ENCODE measurements around the gene NUDT5. TPM values are rescaled to one million over a fixed set of nuclear protein-coding genes. Genes with fewer than 3 reads are reported as not detected.

Gene NUDT5
- polyA plus RNA-seq, 3 donors: 28.3 to 51.1 (median 43.7) TPM

DNA sequence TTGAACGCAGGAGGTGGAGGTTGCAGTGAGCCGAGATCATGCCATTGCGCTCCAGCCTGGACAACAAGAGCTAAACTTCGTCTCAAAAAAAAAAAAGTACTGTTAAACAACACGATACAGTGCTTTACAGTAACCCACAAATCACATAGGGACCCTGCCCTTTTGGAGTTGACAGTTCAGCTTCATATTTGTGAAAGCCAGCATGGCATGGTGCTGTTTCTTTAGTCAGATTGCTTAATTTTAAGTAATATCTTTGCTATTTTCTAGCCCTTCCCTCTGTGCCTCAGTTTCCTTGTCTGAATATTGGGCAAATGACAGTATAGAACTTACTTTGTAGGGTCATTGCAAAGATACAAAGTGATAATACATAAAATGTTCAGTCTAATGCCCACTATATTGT is 5.2 kb upstream of the NUDT5 start:
- intact Hi-C loops (cut with micrococcal nuclease): no loop called here
- no peak overlapping the region for H3K4me3 Mint-ChIP-seq
- no peaks in the 10 kb centered on the region for H3K9me3 ChIP-seq (replicated peaks in 1 of 2; ENCODE audit: control insufficient read depth in 1 of 2, insufficient read depth in 1 of 2, low read length in 2 of 2)
- no peak overlapping the region for H3K27ac Mint-ChIP-seq
- H3K27me3 Mint-ChIP-seq (ENCODE audit: low read depth in 3 of 3): no peaks in the 10 kb centered on the region
- no peaks in the 10 kb centered on the region for H3K27me3 ChIP-seq (ENCODE audit: control insufficient read depth in 2 of 2, insufficient read depth in 2 of 2, low read length in 2 of 2)
- peaks cover 78% of the 10 kb centered on the region for H4K20me1 ChIP-seq (ENCODE audit: insufficient read depth, low read length)
- no peak overlapping the region for H3K9ac ChIP-seq (ENCODE audit: insufficient read depth, low read length, poor library complexity, severe bottlenecking)
- TF ChIP-seq, protein P1, sequence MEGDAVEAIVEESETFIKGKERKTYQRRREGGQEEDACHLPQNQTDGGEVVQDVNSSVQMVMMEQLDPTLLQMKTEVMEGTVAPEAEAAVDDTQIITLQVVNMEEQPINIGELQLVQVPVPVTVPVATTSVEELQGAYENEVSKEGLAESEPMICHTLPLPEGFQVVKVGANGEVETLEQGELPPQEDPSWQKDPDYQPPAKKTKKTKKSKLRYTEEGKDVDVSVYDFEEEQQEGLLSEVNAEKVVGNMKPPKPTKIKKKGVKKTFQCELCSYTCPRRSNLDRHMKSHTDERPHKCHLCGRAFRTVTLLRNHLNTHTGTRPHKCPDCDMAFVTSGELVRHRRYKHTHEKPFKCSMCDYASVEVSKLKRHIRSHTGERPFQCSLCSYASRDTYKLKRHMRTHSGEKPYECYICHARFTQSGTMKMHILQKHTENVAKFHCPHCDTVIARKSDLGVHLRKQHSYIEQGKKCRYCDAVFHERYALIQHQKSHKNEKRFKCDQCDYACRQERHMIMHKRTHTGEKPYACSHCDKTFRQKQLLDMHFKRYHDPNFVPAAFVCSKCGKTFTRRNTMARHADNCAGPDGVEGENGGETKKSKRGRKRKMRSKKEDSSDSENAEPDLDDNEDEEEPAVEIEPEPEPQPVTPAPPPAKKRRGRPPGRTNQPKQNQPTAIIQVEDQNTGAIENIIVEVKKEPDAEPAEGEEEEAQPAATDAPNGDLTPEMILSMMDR (IDR thresholded peaks at IDR 0.05): no peak
- no peaks in the 10 kb centered on the region for H3K9me3 Mint-ChIP-seq
- 97% methylated on average over 5 of the region's 5 CpGs for WGBS (ENCODE audit: insufficient coverage)
- DNase-seq: no peak
- peaks cover 98% of the 10 kb centered on the region for H3K79me2 ChIP-seq (ENCODE audit: insufficient read depth, low read length)
- no peak overlapping the region for H3K4me3 ChIP-seq (replicated peaks in 1 of 3; ENCODE audit: low read depth in 2 of 3, low read length in 3 of 3)
- peaks cover 39 to 62% of the 10 kb centered on the region in 2 donors for H3K36me3 ChIP-seq (replicated peaks in 1 of 2; ENCODE audit: control insufficient read depth in 1 of 2, insufficient read depth in 2 of 2, low read length in 2 of 2)
- peaks cover 35% of the 10 kb centered on the region for H3K4me1 Mint-ChIP-seq
- no peak overlapping the region for H3K4me2 ChIP-seq (replicated peaks; ENCODE audit: extremely low read depth, low read length, poor library complexity, severe bottlenecking)
- H3K4me1 ChIP-seq (ENCODE audit: control insufficient read depth in 1 of 2, insufficient read depth in 2 of 2, low read length in 2 of 2): peaks cover 16 to 32% of the 10 kb centered on the region in 2 donors
- peaks cover 37 to 56% of the 10 kb centered on the region in 2 donors for H3K36me3 Mint-ChIP-seq
- H3K27ac ChIP-seq (ENCODE audit: low read depth in 1 of 2, low read length in 2 of 2): no peak overlapping the region
- no peak overlapping the region for H2AFZ ChIP-seq (ENCODE audit: insufficient read depth, low read depth, low read length, poor library complexity, severe bottlenecking)

GRCh38 chr10:12198156-12198555 is 2.5 kb upstream of the NUDT5 start:
- Histone ChIP-seq H3K4me1 (ENCODE audit: control insufficient read depth in 1 of 2, insufficient read depth in 2 of 2, low read length in 2 of 2) (peaks cover 32 to 54% of the 10 kb centered on the region in 2 donors), H3K4me3 (replicated peaks in 1 of 3; ENCODE audit: low read depth in 2 of 3, low read length in 3 of 3) (no peak overlapping the region), H3K27ac (ENCODE audit: low read depth in 1 of 2, low read length in 2 of 2) (peak overlapping the region in 1 of 2 donors; percentile 34), H3K4me2 (replicated peaks; ENCODE audit: extremely low read depth, low read length, poor library complexity, severe bottlenecking) (peak overlapping the region; percentile 21), H3K79me2 (ENCODE audit: insufficient read depth, low read length) (peaks cover 94% of the 10 kb centered on the region), H4K20me1 (ENCODE audit: insufficient read depth, low read length) (peaks cover 62% of the 10 kb centered on the region), H3K9ac (ENCODE audit: insufficient read depth, low read length, poor library complexity, severe bottlenecking) (no peak overlapping the region), H3K9me3 (replicated peaks in 1 of 2; ENCODE audit: control insufficient read depth in 1 of 2, insufficient read depth in 1 of 2, low read length in 2 of 2) (no peaks in the 10 kb centered on the region), H2AFZ (ENCODE audit: insufficient read depth, low read depth, low read length, poor library complexity, severe bottlenecking) (no peak overlapping the region), H3K36me3 (replicated peaks in 1 of 2; ENCODE audit: control insufficient read depth in 1 of 2, insufficient read depth in 2 of 2, low read length in 2 of 2) (peaks cover 24 to 36% of the 10 kb centered on the region in 2 donors), H3K27me3 (ENCODE audit: control insufficient read depth in 2 of 2, insufficient read depth in 2 of 2, low read length in 2 of 2) (no peaks in the 10 kb centered on the region)
- H3K27ac Mint-ChIP-seq: no peak overlapping the region
- no peak for DNase-seq
- intact Hi-C loops (cut with micrococcal nuclease): loop anchor here (5.0 to 10.0 kb wide), 3 partner anchors 71 to 156 kb away; partner anchors contain the start of genes UPF2 (in 2 of the 2) and SEC61A2 (in 1 of the 2)
- no peaks in the 10 kb centered on the region for H3K9me3 Mint-ChIP-seq
- H3K36me3 Mint-ChIP-seq: peaks cover 27 to 37% of the 10 kb centered on the region in 2 donors
- H3K4me1 Mint-ChIP-seq: peaks cover 58% of the 10 kb centered on the region
- H3K27me3 Mint-ChIP-seq (ENCODE audit: low read depth in 3 of 3): no peaks in the 10 kb centered on the region
- WGBS (ENCODE audit: insufficient coverage): no CpG with 5 or more reads among the region's 2 CpGs
- no peak overlapping the region for H3K4me3 Mint-ChIP-seq
- TF ChIP-seq, protein P1 (IDR thresholded peaks at IDR 0.05): no peak

Measured in CD14-positive monocyte (primary cell).